Loucy (cell line): ENCODE measurements around the gene SSNA1.

Source experiments
- H2AFZ ChIP-seq: fragments of 200-600 bp; sonication (generic); 2 replicates; pipeline ENCODE4 v1.6.0; 2016; ENCODE audit warnings: antibody characterized with exemption, mild to moderate bottlenecking, low read length, moderate library complexity
- H3F3A ChIP-seq: fragments of 200-600 bp; 2 replicates; pipeline ENCODE4 v1.6.0; 2016; ENCODE audit warnings: antibody characterized with exemption, low read depth, mild to moderate bottlenecking
- H3K27me3 ChIP-seq: fragments of 200-600 bp; sonication (generic); 2 replicates; pipeline ENCODE4 v1.6.1; 2014; ENCODE audit warnings: low read length, mild to moderate bottlenecking; ENCODE audit not compliant: insufficient read depth, poor library complexity, severe bottlenecking
- H3K36me3 ChIP-seq: fragments of 200-600 bp; sonication (generic); 2 replicates; pipeline ENCODE4 v1.6.1; 2016; ENCODE audit warnings: low read length; ENCODE audit not compliant: insufficient read depth
- H3K4me1 ChIP-seq: fragments of 200-600 bp; sonication (generic); 2 replicates; pipeline ENCODE4 v1.5.1; 2014; ENCODE audit warnings: low read length, mild to moderate bottlenecking; ENCODE audit not compliant: insufficient read depth, poor library complexity, severe bottlenecking
- H3K4me2 ChIP-seq: fragments of 200-600 bp; sonication (generic); 2 replicates; pipeline ENCODE4 v1.6.0; 2014; ENCODE audit warnings: antibody characterized with exemption, low read length, low read depth, mild to moderate bottlenecking; ENCODE audit not compliant: poor library complexity, severe bottlenecking
- H3K4me3 ChIP-seq: fragments of 200-600 bp; sonication (generic); 2 replicates; pipeline ENCODE4 v1.5.1; 2014; ENCODE audit warnings: low read length, mild to moderate bottlenecking, mixed read lengths; ENCODE audit not compliant: poor library complexity, severe bottlenecking
- H3K79me2 ChIP-seq: fragments of 200-600 bp; sonication (generic); 2 replicates; pipeline ENCODE4 v1.6.1; 2014; ENCODE audit warnings: low read length; ENCODE audit not compliant: insufficient read depth
- H3K9ac ChIP-seq: fragments of 200-600 bp; sonication (generic); 2 replicates; pipeline ENCODE4 v1.6.0; 2014; ENCODE audit warnings: mild to moderate bottlenecking, low read depth, low read length, moderate library complexity; ENCODE audit not compliant: poor library complexity, severe bottlenecking
- H3K9me2 ChIP-seq: fragments of 200-600 bp; sonication (generic); replicated peaks from 2 replicates; pipeline ENCODE4 v1.6.1; 2016; ENCODE audit warnings: low read depth, low read length, mixed read lengths
- H3K9me3 ChIP-seq: fragments of 200-600 bp; sonication (generic); 2 replicates; pipeline ENCODE4 v1.6.1; 2014; ENCODE audit warnings: mild to moderate bottlenecking, antibody characterized with exemption, low read length, low read depth; ENCODE audit not compliant: insufficient read depth
- H4K20me1 ChIP-seq: fragments of 200-600 bp; sonication (generic); 2 replicates; pipeline ENCODE4 v1.6.0; 2014; ENCODE audit warnings: antibody characterized with exemption, low read length, mild to moderate bottlenecking; ENCODE audit not compliant: insufficient read depth, poor library complexity, severe bottlenecking
- EZH2phosphoT487 ChIP-seq: fragments of 200-600 bp; IDR thresholded peaks from 2 replicates; pipeline ENCODE4 v1.6.1; 2018; ENCODE audit warnings: antibody characterized with exemption, mild to moderate bottlenecking, moderate library complexity, borderline replicate concordance
- TF ChIP-seq, protein P1 (sequence below): fragments of 200-600 bp; sonication (generic); conservative IDR thresholded peaks from 2 replicates; pipeline ENCODE4 v1.5.1; 2014; ENCODE audit warnings: mild to moderate bottlenecking, antibody characterized with exemption, low read length

The SSNA1 gene

DNA sequence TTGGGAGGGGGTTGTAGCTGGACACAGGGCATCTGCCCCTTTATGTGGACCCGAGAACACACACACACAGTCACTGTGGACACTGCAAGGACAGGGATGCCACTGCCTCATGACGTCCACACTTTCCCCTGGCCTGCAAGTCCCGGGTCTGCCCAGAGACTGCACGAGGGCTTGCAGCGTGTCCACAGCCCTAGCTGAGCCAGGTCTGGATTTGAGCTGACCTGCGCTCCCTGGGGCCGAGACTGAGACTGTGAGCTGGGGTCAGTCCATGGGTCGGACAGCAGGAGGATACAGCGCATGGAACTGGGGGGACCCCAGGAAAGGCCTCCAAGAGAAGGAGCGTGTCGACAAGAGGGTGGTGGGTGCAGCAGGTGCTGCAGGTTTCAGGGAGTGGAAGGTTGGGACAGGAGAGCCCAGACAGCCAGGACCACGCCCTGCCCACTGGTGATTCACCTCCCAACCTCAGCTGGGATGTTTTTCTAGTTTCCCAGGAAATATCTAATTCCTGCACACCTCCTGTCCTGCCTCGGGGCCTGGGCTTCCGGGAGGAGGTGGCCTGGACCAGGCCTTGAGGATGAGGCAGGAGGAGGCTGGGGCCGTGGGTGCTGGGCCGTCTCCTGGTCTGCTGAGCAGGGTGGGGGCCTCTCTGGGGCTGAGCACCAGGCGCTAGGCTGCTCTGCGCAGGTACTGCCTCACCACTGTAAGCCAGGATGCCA, 38.0 kb downstream of the SSNA1 start:
- H3K4me1 ChIP-seq = peaks cover 21% of the 10 kb centered on the region

DNA sequence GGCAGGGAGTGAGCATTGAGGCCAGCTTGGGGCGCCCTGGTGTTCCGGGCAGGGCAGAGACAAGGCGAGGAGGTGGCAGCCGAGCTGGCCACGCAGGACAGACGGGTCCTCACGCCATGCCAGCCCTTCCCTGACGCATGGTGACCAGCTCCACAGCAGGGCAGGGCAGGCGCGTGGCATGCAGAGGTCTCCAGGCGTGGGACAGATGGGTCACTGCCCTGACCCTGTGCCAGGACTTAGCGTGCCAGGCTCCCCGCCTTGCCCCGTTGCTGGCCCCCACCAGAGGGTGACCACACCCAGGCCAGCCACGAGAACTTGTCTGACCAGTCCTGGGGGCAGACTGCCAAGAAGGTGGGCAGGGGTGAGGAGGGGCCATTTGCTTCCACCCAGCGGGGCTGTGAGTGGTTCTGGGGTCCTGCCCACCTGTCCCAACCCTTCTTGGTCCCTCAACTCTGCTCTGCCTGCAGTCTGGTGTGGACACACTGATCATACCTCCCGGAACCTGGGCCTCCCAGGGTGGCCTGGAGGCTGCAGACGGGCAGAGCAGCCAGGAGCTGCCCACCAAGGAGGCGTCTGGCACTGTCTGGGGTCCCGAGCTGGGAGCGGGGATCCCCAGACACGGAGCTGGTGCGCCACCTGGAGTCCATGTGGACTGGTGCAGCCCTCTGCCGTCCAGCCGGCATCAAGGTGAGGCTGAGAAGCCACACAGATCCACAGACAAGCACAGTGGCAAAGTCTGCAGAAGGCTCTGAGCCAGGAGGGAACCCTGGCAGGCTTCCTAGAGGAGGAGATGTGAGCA, 38.8 kb downstream of the SSNA1 start, which contains the start of gene RNF224:
RNF224 (plus strand) TSS at position 449 of the 799 bp plus-strand sequence. CDS start 834 bp downstream, outside the sequence.
- H3K9me2 ChIP-seq = no peaks in the 10 kb centered on the region
- TF ChIP-seq, protein P1, sequence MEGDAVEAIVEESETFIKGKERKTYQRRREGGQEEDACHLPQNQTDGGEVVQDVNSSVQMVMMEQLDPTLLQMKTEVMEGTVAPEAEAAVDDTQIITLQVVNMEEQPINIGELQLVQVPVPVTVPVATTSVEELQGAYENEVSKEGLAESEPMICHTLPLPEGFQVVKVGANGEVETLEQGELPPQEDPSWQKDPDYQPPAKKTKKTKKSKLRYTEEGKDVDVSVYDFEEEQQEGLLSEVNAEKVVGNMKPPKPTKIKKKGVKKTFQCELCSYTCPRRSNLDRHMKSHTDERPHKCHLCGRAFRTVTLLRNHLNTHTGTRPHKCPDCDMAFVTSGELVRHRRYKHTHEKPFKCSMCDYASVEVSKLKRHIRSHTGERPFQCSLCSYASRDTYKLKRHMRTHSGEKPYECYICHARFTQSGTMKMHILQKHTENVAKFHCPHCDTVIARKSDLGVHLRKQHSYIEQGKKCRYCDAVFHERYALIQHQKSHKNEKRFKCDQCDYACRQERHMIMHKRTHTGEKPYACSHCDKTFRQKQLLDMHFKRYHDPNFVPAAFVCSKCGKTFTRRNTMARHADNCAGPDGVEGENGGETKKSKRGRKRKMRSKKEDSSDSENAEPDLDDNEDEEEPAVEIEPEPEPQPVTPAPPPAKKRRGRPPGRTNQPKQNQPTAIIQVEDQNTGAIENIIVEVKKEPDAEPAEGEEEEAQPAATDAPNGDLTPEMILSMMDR = peak; percentile 89
- TF ChIP-seq EZH2phosphoT487 = no peak
- peak within 1 kb of the TSS; percentile 36 for H3K9ac ChIP-seq

More for the DNA sequence above, 38.0 kb downstream of the SSNA1 start:
- H3K36me3 ChIP-seq = no peaks in the 10 kb centered on the region
- no peaks in the 10 kb centered on the region for H3F3A ChIP-seq
- no peaks in the 10 kb centered on the region for H3K9me2 ChIP-seq
- H3K4me3 ChIP-seq = no peak overlapping the region
- H4K20me1 ChIP-seq = no peaks in the 10 kb centered on the region
- H2AFZ ChIP-seq = no peak overlapping the region
- no peaks in the 10 kb centered on the region for H3K79me2 ChIP-seq
- no peaks in the 10 kb centered on the region for H3K27me3 ChIP-seq
- H3K4me2 ChIP-seq = no peak overlapping the region
- no peak for TF ChIP-seq EZH2phosphoT487
- TF ChIP-seq, protein P1 = no peak
- peak overlapping the region; percentile 36 for H3K9ac ChIP-seq
- no peaks in the 10 kb centered on the region for H3K9me3 ChIP-seq

DNA sequence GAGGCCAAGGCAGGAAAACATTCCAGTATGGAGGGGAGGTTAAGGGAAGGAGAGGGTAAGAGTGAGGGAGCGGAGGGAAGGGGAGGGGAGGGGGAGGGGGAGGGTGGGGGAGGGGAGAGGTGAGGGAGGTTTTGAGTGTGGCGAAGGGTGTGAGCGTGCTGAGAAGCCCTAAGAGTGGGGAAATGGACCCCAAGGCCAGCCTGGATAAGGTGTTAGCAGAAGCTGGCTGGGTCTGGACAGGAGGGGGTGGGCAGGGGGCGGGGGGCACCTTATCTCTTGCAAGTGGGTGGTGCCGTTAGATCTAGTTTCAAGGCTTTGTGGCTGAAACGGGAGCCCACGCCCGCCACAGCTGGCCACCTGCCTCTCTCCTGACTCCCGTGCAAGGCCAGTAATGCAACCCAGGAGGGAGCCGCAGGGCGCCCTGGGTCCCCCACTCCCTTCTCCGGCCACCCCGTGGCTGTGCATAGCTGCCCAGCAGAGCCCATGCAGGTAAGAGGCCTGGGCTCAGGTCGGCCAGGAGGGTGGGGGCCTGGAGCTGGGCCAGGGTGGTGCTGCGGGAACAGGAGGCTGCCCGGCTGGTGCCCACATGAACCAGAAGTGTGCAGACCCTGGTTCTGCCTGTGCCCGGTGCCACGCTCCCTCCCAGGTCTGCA, 39.5 kb downstream of the SSNA1 start:
- Histone ChIP-seq H3K4me3 (no peak overlapping the region), H3K79me2 (no peaks in the 10 kb centered on the region), H3K4me1 (peaks cover 16% of the 10 kb centered on the region), H3F3A (no peaks in the 10 kb centered on the region), H2AFZ (no peak overlapping the region), H3K4me2 (no peak overlapping the region), H4K20me1 (no peaks in the 10 kb centered on the region), H3K9me3 (no peaks in the 10 kb centered on the region), H3K36me3 (no peaks in the 10 kb centered on the region), H3K9me2 (no peaks in the 10 kb centered on the region), H3K9ac (no peak overlapping the region), H3K27me3 (no peaks in the 10 kb centered on the region)
- TF ChIP-seq, protein P1 = no peak

More for the DNA sequence above, 38.8 kb downstream of the SSNA1 start, which contains the start of gene RNF224:
- no peaks in the 10 kb centered on the region for H3K36me3 ChIP-seq
- H3K4me3 ChIP-seq = no peak within 1 kb of the TSS
- peaks cover 21% of the 10 kb centered on the region for H3K4me1 ChIP-seq
- no peaks in the 10 kb centered on the region for H3K79me2 ChIP-seq
- H3K9me3 ChIP-seq = no peaks in the 10 kb centered on the region
- no peaks in the 10 kb centered on the region for H3F3A ChIP-seq
- H3K27me3 ChIP-seq = no peaks in the 10 kb centered on the region
- H4K20me1 ChIP-seq = no peaks in the 10 kb centered on the region
- H3K4me2 ChIP-seq = no peak within 1 kb of the TSS
- no peak within 1 kb of the TSS for H2AFZ ChIP-seq
